ENCODE data around the gene INTS3. TPM values are rescaled to one million over a fixed set of nuclear protein-coding genes. Genes with fewer than 3 reads are reported as not detected.
"Not testable (repeated sequence)": the region's sequence is repeated elsewhere in the genome, so short reads cannot be mapped to it uniquely, and the experiment has no call there.

Gene INTS3
- total RNA-seq, 5 donors from 2014 or later (not counting 1 experiment from before 2014, with no cell fraction given): 45.9 to 57.7 (median 48.5) TPM

DNA sequence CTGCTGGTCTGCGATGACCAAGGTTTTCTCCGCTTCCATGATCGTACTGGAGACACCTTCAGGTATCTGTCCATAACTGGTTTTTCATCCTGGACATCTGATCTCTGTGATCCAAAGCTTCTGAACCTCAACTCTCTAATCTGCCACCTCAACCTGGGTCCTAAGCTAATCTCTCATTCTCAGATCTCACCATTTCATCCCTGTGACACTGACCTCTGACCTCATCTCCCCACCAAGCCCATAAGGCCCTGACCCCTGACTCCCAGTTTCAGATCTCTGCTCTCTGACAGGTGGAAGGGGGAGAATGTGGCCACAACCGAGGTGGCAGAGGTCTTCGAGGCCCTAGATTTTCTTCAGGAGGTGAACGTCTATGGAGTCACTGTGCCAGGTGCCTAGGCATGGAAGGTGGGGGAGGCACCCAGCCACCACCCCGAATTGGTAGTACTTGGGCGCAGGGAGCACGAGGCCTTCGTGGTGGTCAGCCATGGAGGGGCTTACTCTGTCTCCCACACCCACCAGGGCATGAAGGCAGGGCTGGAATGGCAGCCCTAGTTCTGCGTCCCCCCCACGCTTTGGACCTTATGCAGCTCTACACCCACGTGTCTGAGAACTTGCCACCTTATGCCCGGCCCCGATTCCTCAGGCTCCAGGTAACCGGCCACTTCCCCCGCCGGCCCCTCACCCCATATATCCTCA is 51.1 kb downstream of the INTS3 start:
- no peak overlapping the region for H3K4me3 Mint-ChIP-seq
- H3K36me3 ChIP-seq (ENCODE audit: control insufficient read depth in 2 of 2, extremely low read depth in 1 of 2, insufficient read depth in 1 of 2, low read length in 1 of 2): no peaks in the 10 kb centered on the region

DNA sequence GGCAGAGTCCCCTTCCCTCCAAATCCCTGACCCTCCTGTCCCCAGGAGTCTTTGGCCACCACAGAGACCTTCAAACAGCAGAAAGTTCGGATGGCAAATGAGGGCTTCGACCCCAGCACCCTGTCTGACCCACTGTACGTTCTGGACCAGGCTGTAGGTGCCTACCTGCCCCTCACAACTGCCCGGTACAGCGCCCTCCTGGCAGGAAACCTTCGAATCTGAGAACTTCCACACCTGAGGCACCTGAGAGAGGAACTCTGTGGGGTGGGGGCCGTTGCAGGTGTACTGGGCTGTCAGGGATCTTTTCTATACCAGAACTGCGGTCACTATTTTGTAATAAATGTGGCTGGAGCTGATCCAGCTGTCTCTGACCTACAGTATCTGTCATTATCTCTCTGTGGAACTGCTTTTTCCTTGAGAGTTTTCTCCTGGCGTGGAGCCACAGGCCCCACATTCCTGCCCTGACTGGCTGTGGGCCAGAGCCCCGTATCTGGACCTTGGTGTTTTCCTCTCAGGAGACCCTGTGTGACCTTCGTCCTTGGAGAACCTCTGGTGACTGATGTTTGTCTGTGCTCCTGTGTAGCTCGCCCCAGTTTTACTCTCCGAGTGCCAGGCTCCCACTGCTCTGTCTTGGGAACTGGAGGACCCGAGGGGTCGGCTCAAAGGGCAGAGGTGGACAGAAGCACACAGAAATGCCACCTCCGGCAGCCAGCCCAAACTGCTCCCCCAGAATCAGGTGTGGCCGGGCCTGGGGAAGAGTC is 52.1 kb downstream of the INTS3 start:
- Histone ChIP-seq H3K4me1 (ENCODE audit: control insufficient read depth in 1 of 2, extremely low read depth in 1 of 2, insufficient read depth in 2 of 2, low read length in 2 of 2) (peaks cover 5 to 41% of the 10 kb centered on the region in 2 experiments), H3K36me3 (ENCODE audit: control insufficient read depth in 2 of 2, extremely low read depth in 1 of 2, insufficient read depth in 1 of 2, low read length in 1 of 2) (no peaks in the 10 kb centered on the region), H3K27me3 (replicated peaks in 1 of 2; ENCODE audit: control insufficient read depth in 2 of 2, extremely low read depth in 1 of 2, insufficient read depth in 2 of 2, low read length in 1 of 2) (no peaks in the 10 kb centered on the region), H3K4me3 (ENCODE audit: control insufficient read depth in 1 of 2, extremely low read depth in 1 of 2, low read length in 1 of 2) (no peak overlapping the region), H3K9me3 (no peaks in the 10 kb centered on the region), H3K27ac (ENCODE audit: low read length) (no peak overlapping the region)
- 89% methylated on average over 14 of the region's 17 CpGs for WGBS (ENCODE audit: insufficient coverage)
- Mint-ChIP-seq H3K4me1 (peaks cover 20 to 32% (median 21%) of the 10 kb centered on the region in 3 donors), H3K27ac (no peak overlapping the region), H3K36me3 (peaks cover 4% of the 10 kb centered on the region), H3K27me3 (no peaks in the 10 kb centered on the region), H3K4me3 (no peak overlapping the region), H3K9me3 (no peaks in the 10 kb centered on the region)
- DNase-seq: no peak
- CTCF ChIA-PET: interaction anchor here in 1 of 2 donors (0.6 kb wide), 1 partner anchor 52 kb away, joined by 5 read pairs; the partner anchor contains the start of gene INTS3
- POLR2A ChIA-PET: interaction anchor here in 1 of 2 donors (0.6 kb wide), 1 partner anchor 13 kb away, joined by 3 read pairs; no protein-coding TSS in a partner anchor
- ATAC-seq (replicated peaks in 1 of 4): no peak

More for the DNA sequence above, 51.1 kb downstream of the INTS3 start:
- no peak for DNase-seq
- POLR2A ChIA-PET: no interaction called here
- H3K27me3 Mint-ChIP-seq: no peaks in the 10 kb centered on the region
- H3K4me1 Mint-ChIP-seq: peaks cover 25 to 41% (median 29%) of the 10 kb centered on the region in 3 donors
- Histone ChIP-seq H3K9me3 (no peaks in the 10 kb centered on the region), H3K27me3 (replicated peaks in 1 of 2; ENCODE audit: control insufficient read depth in 2 of 2, extremely low read depth in 1 of 2, insufficient read depth in 2 of 2, low read length in 1 of 2) (no peaks in the 10 kb centered on the region), H3K4me3 (ENCODE audit: control insufficient read depth in 1 of 2, extremely low read depth in 1 of 2, low read length in 1 of 2) (no peak overlapping the region), H3K4me1 (ENCODE audit: control insufficient read depth in 1 of 2, extremely low read depth in 1 of 2, insufficient read depth in 2 of 2, low read length in 2 of 2) (peaks cover 4 to 47% of the 10 kb centered on the region in 2 experiments), H3K27ac (ENCODE audit: low read length) (no peak overlapping the region)
- H3K9me3 Mint-ChIP-seq: no peaks in the 10 kb centered on the region
- peak overlapping the region in 1 of 2 donors; percentile 25 for H3K27ac Mint-ChIP-seq
- WGBS (ENCODE audit: insufficient coverage): 91% methylated on average over 16 of the region's 18 CpGs
- CTCF ChIA-PET: interaction anchor here in 1 of 2 donors (0.6 kb wide), 1 partner anchor 168 kb away, joined by 6 read pairs; the partner anchor contains the start of gene DENND4B
- H3K36me3 Mint-ChIP-seq: peaks cover 4% of the 10 kb centered on the region
- no peak for ATAC-seq (replicated peaks in 1 of 4)

DNA sequence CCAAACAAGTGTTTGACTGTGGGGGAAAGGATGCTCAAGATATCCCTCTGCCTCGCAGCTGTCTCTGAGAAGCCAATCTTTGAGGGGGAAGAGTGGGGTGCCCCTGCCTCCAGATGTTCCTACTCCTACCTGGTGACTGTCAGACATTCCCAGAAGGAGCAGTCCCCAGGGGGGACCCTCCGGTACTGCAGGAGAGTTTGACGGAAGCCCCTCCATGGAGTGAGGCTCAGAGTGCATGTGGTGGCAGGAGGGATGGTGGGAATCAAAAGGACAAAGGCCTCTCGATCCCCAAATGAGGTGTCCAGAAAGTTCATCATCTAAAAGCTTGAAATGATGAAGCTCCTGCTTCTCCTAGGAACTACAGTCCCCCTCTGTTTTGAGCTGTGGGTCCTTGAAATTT is 52.7 kb downstream of the INTS3 start:
- Histone ChIP-seq H3K36me3 (ENCODE audit: control insufficient read depth in 2 of 2, extremely low read depth in 1 of 2, insufficient read depth in 1 of 2, low read length in 1 of 2) (no peaks in the 10 kb centered on the region), H3K4me1 (ENCODE audit: control insufficient read depth in 1 of 2, extremely low read depth in 1 of 2, insufficient read depth in 2 of 2, low read length in 2 of 2) (peaks cover 5 to 36% of the 10 kb centered on the region in 2 experiments), H3K9me3 (no peaks in the 10 kb centered on the region), H3K27ac (ENCODE audit: low read length) (no peak overlapping the region), H3K27me3 (replicated peaks in 1 of 2; ENCODE audit: control insufficient read depth in 2 of 2, extremely low read depth in 1 of 2, insufficient read depth in 2 of 2, low read length in 1 of 2) (no peaks in the 10 kb centered on the region), H3K4me3 (ENCODE audit: control insufficient read depth in 1 of 2, extremely low read depth in 1 of 2, low read length in 1 of 2) (no peak overlapping the region)
- Mint-ChIP-seq H3K36me3 (peaks cover 4% of the 10 kb centered on the region), H3K4me3 (no peak overlapping the region), H3K27ac (no peak overlapping the region), H3K4me1 (peaks cover 20 to 30% (median 21%) of the 10 kb centered on the region in 3 donors), H3K27me3 (no peaks in the 10 kb centered on the region), H3K9me3 (no peaks in the 10 kb centered on the region)
- no CpG with 5 or more reads among the region's 4 CpGs for WGBS (ENCODE audit: insufficient coverage)
- DNase-seq (no peak), ATAC-seq (replicated peaks in 1 of 4) (no peak)
- ChIA-PET POLR2A (interaction anchor here in 1 of 2 donors (0.6 kb wide), 1 partner anchor 14 kb away, joined by 3 read pairs; no protein-coding TSS in a partner anchor), CTCF (no interaction called here)

DNA sequence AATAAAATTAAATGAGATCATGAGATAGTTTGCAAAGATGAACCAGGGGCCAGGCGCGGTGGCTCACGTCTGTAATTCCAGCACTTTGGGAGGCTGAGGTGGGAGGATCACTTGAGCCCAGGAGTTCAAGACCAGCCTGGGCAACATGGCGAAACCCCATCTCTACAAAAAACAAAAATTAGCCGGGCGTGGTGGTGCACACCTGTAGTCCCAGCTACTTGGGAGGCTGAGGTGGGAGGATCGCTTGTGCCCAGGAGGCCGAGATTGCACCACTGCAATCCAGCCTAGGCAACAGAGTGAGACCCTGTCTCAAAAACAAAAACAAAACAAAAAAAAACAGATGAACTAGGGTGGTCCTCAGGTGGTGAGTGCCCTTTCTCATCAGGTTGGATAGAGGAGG is 54.8 kb downstream of the INTS3 start:
- H3K4me3 Mint-ChIP-seq: peak overlapping the region; percentile 85 to 93 (median 87)
- H3K27me3 Mint-ChIP-seq; POLR2A ChIA-PET; DNase-seq; CTCF ChIA-PET; H3K9me3 Mint-ChIP-seq; H3K36me3 Mint-ChIP-seq; ATAC-seq (replicated peaks in 1 of 4); H3K27me3 ChIP-seq (replicated peaks in 1 of 2; ENCODE audit: control insufficient read depth in 2 of 2, extremely low read depth in 1 of 2, insufficient read depth in 2 of 2, low read length in 1 of 2); H3K36me3 ChIP-seq (ENCODE audit: control insufficient read depth in 2 of 2, extremely low read depth in 1 of 2, insufficient read depth in 1 of 2, low read length in 1 of 2); H3K9me3 ChIP-seq: not testable (repeated sequence)
- H3K27ac Mint-ChIP-seq: peak overlapping the region; percentile 92 to 98
- H3K4me1 Mint-ChIP-seq: peaks cover 8 to 17% (median 9%) of the 10 kb centered on the region in 3 donors
- Histone ChIP-seq H3K4me1 (ENCODE audit: control insufficient read depth in 1 of 2, extremely low read depth in 1 of 2, insufficient read depth in 2 of 2, low read length in 2 of 2) (peaks cover 5 to 19% of the 10 kb centered on the region in 2 experiments), H3K4me3 (ENCODE audit: control insufficient read depth in 1 of 2, extremely low read depth in 1 of 2, low read length in 1 of 2) (peak overlapping the region in 1 of 2 donors; percentile 84), H3K27ac (ENCODE audit: low read length) (peak overlapping the region; percentile 88)
- no CpG with 5 or more reads among the region's 8 CpGs for WGBS (ENCODE audit: insufficient coverage)

DNA sequence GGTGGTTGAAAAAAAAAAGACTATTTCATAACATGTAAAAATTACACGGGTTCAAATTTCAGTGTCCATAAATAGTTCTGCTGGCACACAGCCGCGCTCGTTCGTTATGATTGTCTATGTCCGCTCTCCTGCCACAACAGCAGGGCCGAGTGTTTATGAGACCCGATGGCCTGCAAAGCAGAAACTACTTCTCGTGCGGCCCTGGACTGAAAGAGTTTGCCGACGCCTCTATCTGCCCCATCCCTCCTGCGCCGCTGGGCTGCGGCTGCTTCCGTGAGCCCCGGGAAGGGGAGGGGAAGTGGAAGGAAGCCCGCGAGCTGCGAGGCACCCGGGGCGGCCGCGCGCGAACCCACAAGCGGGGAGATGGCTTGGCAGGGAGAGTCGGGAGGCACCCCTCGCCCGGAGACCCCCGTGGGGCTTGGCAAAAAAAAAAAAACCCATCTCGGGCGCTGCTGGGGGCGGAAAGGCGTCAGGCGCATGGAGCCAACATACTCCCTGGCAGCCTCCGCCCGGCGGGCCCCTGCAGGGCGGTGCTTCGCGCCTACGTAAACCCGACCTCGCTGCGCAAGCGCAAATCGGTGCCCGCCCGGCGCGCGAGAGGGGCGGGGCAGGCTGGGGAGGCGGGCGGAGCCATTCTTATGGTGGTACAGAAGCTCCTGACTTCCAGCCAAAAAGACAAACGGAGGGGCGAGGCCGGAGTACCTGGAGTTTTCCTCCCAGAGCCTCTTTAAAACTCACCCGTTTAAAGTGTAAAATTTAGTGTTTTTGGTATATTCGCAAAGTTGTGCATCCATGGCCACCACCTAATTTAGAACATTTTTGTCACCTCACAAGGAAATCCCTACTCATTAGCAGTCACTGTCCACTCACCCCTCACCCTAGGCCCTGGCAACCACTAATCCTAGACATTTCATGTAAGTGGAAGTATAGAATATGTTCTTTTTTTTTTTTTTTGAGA is 55.7 kb downstream of the INTS3 start:
- H3K4me1 Mint-ChIP-seq: peaks cover 8 to 16% (median 9%) of the 10 kb centered on the region in 3 donors
- WGBS (ENCODE audit: insufficient coverage): under 1% methylated on average over 46 of the region's 61 CpGs

More for the DNA sequence above, 55.7 kb downstream of the INTS3 start:
- Mint-ChIP-seq H3K27me3 (peaks cover 0 to 7% of the 10 kb centered on the region in 2 donors), H3K27ac (peak overlapping the region; percentile 92 to 98), H3K4me3 (peak overlapping the region; percentile 85 to 93 (median 87)), H3K9me3 (no peaks in the 10 kb centered on the region), H3K36me3 (peaks cover 4% of the 10 kb centered on the region)
- CTCF ChIA-PET: no interaction called here
- Histone ChIP-seq H3K4me1 (ENCODE audit: control insufficient read depth in 1 of 2, extremely low read depth in 1 of 2, insufficient read depth in 2 of 2, low read length in 2 of 2) (peaks cover 5 to 14% of the 10 kb centered on the region in 2 experiments), H3K27ac (ENCODE audit: low read length) (peak overlapping the region; percentile 88), H3K36me3 (ENCODE audit: control insufficient read depth in 2 of 2, extremely low read depth in 1 of 2, insufficient read depth in 1 of 2, low read length in 1 of 2) (no peaks in the 10 kb centered on the region), H3K4me3 (ENCODE audit: control insufficient read depth in 1 of 2, extremely low read depth in 1 of 2, low read length in 1 of 2) (peak overlapping the region; percentile 67 to 84), H3K9me3 (no peaks in the 10 kb centered on the region), H3K27me3 (replicated peaks in 1 of 2; ENCODE audit: control insufficient read depth in 2 of 2, extremely low read depth in 1 of 2, insufficient read depth in 2 of 2, low read length in 1 of 2) (peaks cover 0 to 4% of the 10 kb centered on the region in 2 experiments)
- peak; percentile 80 to 95 (median 88) for DNase-seq
- POLR2A ChIA-PET: interaction anchor here (0.6 to 0.7 kb wide), 2 partner anchors 21 to 22 kb away, joined by 3 to 5 read pairs; no protein-coding TSS in a partner anchor
- ATAC-seq (replicated peaks in 1 of 4): peak; percentile 94 to 98 (median 97)

Measured in T-cell (primary cell).